Adrenal gland (tissue), 12 donors: ENCODE results near the gene TBL1XR1. TPM values are rescaled to one million over a fixed set of nuclear protein-coding genes. Genes with fewer than 3 reads are reported as not detected.

Source experiments
- polyA plus RNA-seq, 3 donors: library from polyadenylated mRNA; stranded (reverse); fragments of 200-250 nt in 2 of 3; fragments of 350-450 nt in 1 of 3; fragmentation: Illumina TruSeq in 1 of 3; extraction: RNeasy Lipid Tissue Mini Kit (QIAGEN cat#74804) in 1 of 3; gene quantifications; one replicate each; pipeline ENCODE4 v1.2.3, GENCODE V29; 2013 to 2014
- small RNA-seq, 2 donors: library from RNA; depleted of rRNA; stranded (forward); fragments of <200 nt; gene quantifications; one replicate each; pipeline ENCODE3, GENCODE V24; 2016
- total RNA-seq, 9 donors: library from RNA; depleted of rRNA in 4 of 9; stranded (reverse); fragments of >200 nt in 4 of 9; fragments of 120-200 nt in 1 of 9; fragmentation: NEBNext Ultra II Directional in 1 of 9; extraction: Animal tissue kit (Norgen Biotek cat#: 25700) in 1 of 9; gene quantifications; one replicate each; pipeline versions ENCODE4 v1.1.0 to v1.2.4, GENCODE V29; 2013 to 2023
- donor health status: healthy with polysubstance abuse.
- donor health status: Bipolar disorder and iron deficiency.
- donor health status: DM: yes; HTN: yes; CAD: no.
- donor health status: DM: no; HTN: no; CAD: no.
- donor health status: DM: no; HTN: no; CAD: no.
- donor health status: DM: yes; HTN: yes; CAD: no.

TBL1XR1 gene
- total and polyA plus RNA-seq, 12 donors = 17.5 to 258 (median 93.6) TPM

Small RNAs within 50 kb of the gene (small RNA-seq; reads per million reads assigned to genes)
- gene RF00019 (0 reads per million in 2 donors), gene RNU6-681P (0 reads per million in 2 donors)
